ENCODE results near the gene OTULIN.

Gene OTULIN

GRCh38 chr5:14722923-14723322 is 58.4 kb downstream of the OTULIN start:
- no peak for DNase-seq

- DNase-seq, result no peak
These were observed 59.2 kb downstream of the OTULIN start for GRCh38 chr5:14723701-14724132.

DNA sequence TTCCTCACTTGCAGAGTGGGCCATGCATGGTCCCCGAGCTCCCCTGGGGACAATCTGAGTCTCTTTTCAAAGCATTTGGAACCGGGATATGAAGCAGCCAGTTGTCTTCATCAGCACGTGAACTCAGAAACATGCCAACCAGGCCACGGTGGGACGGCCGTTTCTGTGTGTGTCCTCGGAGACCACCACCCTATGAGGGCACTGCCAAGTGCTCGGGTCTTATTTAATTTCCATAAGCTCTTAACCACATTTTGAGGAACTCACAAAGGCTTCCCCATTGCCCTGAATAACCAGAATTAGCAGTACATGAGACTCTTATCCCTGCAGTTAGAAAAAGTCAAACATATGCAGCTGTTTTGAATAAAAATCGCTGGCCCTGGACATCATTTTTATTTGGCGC is 60.1 kb downstream of the OTULIN start:
- DNase-seq, result no peak

DNA sequence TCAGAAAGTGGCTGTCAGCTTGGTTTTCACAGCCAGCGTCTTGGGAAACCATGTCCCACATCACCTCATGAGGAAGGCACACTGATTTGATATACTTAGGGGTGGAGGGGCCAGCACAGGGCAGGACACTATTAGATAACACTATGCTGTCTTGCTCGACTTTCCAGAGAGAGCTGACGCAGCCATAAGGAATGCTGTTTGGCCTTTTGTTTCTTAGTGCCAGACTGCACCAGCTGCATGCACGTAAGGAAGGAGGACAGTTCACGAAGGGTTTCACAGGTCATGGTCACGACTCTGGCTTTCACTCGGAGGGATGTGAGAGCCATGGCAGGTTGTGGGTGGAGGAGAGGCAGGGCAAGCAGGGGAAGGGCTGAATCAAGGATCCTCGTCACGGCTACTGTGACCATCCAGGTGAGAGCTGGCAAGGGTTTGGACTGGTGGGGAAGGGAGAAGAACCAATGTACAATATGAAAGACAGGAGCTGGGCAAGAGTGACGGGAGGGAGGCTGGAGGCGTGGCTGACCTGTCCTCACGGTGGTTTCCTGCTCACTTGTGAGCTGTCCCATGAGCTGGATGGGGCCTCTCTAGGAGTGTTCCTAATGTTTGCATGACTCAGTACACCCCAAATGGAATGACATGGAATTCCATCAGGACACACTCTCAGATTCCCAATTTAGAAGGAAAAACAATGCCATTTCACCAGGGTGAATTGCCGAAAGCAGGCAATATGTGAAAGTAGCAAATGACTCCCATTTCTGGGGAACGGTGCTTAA is 61.7 kb downstream of the OTULIN start:
- no peak for DNase-seq

- peak; percentile 77 for DNase-seq
These were observed 62.9 kb downstream of the OTULIN start for GRCh38 chr5:14727428-14727865.

GRCh38 chr5:14727928-14728458 is 63.5 kb downstream of the OTULIN start:
- no peak for DNase-seq

GRCh38 chr5:14728459-14728938 is 64.0 kb downstream of the OTULIN start:
- no peak for DNase-seq

- DNase-seq, result no peak
These were observed 65.2 kb downstream of the OTULIN start for GRCh38 chr5:14729448-14730385.

DNA sequence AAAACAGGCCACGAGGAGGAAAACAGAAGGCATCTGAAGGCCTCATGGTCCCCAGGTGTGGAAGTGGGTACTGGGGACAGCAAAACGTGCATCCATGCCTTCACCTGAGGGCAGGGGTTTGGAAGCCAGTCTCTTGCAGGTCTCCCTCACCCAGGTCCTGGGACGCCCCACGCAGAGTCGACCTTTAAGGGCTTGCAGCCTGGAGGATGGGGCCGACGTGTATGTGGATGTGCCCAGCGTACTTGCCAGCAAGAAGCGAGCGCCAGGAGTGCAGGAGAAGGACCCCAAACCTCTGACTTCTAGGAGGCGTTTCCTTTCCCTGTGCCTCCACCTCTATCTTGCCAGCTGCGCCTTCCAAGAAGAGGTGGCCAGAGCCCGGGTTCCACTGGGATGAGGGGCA is 65.9 kb downstream of the OTULIN start:
- no peak for DNase-seq

DNA sequence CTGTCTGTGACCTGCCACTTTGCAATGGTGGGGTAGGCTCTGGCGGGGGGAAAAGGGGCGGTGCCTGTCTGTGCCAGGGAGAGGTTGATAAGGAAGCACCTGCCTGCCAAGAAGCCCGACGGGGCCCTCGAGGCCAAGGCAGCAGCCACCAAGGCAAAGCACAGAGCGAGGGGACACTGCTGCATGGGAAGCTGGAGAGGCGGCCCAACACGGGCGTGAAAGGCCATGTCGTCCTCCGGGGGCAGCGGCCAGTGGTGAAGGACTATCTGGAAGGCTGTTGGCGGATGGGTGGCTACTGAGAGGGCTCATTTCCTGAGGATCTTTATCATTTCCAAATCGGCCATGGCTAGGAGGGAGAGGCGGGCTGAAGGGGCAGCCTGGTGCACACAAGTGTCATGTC is 66.4 kb downstream of the OTULIN start:
- DNase-seq, result no peak

GRCh38 chr5:14732991-14733390 is 68.5 kb downstream of the OTULIN start:
- DNase-seq, result no peak

DNA sequence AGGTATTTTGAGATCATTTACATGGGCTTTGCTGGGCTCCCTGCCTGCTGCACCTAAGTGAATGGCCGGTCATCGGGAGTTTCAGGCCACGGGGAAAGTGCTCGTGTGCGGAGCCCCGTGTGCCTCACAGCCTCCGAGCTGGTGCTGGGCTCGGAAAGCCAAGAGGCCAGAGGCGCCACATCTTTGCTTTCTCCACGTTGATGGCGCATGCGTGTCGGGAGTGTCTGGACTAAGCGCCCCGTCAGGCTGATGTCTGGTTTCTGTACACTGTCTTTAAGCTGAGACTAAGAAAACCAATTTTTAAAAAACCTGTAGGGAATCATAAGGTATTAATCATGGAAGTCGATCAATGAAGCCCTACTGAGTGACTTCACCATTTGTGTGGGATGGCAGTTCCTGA is 69.1 kb downstream of the OTULIN start:
- DNase-seq, result no peak

DNA sequence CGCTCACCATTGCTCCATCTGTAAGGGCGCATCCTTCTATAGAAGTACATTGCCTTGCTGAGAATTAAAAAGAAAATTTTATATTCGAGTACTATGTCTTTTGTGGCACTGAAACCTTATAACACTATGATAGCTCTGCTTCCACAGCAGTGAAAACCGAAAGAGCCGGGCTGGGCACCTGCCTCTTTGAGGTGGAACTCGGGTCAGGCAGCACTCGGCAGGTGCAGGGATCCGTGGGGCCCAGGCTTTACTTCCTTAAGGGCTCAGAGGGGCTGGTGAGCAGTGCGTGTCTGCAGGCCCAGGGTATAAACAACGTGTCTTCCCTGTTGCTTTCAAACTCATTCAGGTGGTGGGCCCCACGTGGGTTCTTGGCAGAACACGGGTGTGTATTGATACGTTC is 69.9 kb downstream of the OTULIN start:
- DNase-seq, result no peak

- no peak for DNase-seq
These were observed 71.4 kb downstream of the OTULIN start for GRCh38 chr5:14735944-14736343.

GRCh38 chr5:14737291-14737690 is 72.8 kb downstream of the OTULIN start:
- DNase-seq, result no peak

GRCh38 chr5:14738050-14738449 is 73.5 kb downstream of the OTULIN start:
- no peak for DNase-seq

- no peak for DNase-seq
These were observed 75.0 kb downstream of the OTULIN start for GRCh38 chr5:14739538-14739937.

GRCh38 chr5:14739981-14740380 is 75.5 kb downstream of the OTULIN start:
- DNase-seq, result no peak

- DNase-seq, result no peak
These were observed 76.6 kb downstream of the OTULIN start for GRCh38 chr5:14741131-14741530.

DNA sequence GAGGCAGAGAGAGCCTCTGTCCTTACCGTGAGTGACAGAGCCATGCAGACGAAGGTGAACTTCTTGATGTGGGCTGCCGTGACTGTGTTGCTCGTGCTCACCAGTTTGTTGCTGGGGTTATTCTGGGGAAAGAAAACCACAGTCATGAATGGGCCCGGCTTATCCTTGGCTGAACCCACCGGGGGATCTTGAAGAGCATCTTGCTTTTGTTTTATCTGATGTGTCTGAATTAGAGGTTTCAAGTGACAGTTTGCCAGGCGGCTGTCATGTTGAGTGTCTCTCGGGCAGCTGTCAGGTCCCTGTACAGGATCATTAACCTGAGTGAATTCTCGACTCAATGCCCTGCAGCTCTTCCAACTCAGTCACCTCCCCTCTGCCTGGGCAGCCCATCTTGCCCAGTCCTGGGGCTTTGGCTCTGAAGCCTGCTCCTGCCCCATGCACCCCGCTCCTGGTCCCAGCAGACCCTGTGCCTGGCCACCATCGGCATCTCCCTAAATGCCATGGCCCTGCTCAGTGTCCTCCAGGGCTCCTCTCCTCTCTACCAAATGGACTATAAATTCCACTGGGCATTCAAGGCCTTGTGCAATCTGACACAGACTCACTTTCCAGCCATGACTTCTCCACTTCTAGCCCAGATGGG is 77.4 kb downstream of the OTULIN start:
- DNase-seq, result peak; percentile 46

GRCh38 chr5:14742498-14742897 is 78.0 kb downstream of the OTULIN start:
- DNase-seq, result peak; percentile 26

GRCh38 chr5:14743601-14744295 is 79.2 kb downstream of the OTULIN start:
- no peak for DNase-seq
